NCI-H524 treated with DMSO at 0.1 percent for 48 hours (cell line): ENCODE results near the gene ERBB4.

ENCODE experiments used
- DNase-seq: peaks from one replicate; lab custom pipeline; 2025; lab: John Stamatoyannopoulos, UW

ERBB4 gene

GRCh38 chr2:211468877-211469663 is 1069.5 kb downstream of the ERBB4 start:
- DNase-seq, result no peak

- no peak for DNase-seq
Measured at GRCh38 chr2:211468217-211468616, 1070.4 kb downstream of the ERBB4 start.

DNA sequence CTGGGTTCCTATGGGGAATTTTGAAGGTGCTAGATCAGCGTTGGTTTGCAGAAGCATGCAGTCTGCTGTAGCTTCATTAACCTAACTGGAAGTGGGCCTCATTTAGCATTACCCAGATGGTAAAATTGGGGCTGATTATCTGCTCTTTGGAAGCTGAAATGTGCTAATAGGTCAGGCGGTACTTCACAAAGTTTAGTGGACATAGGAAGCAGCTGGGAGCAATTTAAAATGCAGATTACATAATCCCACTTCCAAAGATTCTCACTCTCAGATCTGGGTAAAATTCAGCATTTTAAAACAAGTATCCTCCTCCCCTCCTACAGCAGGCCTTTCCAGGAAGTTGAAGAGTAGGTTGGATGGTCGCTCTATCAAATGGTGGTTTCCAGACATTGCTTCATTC is 1075.2 kb downstream of the ERBB4 start:
- peak; percentile 44 for DNase-seq

- no peak for DNase-seq
Measured at GRCh38 chr2:211458974-211459373, 1079.6 kb downstream of the ERBB4 start.

DNA sequence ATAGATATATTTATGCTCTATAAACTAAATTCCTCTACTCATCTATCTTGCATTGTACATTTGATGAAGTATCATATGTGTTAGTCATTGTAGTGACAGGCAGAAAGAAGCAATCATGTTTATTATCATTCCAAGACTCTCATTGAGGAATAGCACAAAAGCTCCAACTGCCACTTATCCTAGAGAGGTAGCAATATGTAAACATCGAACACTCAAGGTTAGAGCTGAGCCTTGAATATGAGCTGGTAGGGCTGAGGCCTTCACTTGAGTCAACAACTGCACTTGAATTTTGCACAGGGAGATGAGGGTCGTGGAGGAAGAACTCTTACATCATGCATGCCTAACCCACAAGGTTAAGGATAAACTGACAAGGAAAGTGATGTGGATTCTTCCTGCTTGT is 1081.3 kb downstream of the ERBB4 start:
- DNase-seq, result no peak

DNA sequence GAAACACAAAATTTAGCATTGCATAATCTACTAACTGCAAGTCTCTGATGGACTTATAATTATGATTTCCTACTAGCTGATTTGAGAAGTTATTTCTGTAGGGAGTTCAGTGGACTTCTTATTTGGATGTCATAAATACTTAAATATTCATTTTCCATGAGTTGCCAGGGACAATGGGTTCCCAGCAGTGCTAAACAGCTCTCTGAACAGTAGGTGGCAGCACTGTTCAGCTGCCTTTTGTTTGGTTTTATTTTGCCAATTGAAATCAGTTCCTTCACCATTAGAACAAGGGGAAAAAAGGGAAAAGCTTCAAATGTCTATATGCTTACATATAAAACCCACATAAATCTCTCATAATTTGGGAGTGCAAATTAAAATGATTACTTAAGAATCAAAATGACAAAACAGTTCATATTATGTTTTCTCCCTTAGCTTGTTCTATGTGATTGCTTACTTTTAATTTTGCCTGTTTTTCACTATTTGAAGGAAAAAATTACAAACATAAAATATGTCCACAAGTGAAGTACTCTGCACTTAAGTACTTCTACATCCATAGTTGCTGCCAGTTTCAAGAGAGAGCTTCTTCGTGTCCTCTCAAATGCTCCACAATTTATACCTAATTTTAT is 1083.3 kb downstream of the ERBB4 start:
- DNase-seq, result no peak

- DNase-seq, result no peak
Measured at GRCh38 chr2:211454679-211455078, 1083.9 kb downstream of the ERBB4 start.

GRCh38 chr2:211453311-211453887 is 1085.2 kb downstream of the ERBB4 start:
- no peak for DNase-seq

- no peak for DNase-seq
Measured at GRCh38 chr2:211451642-211452041, 1087.0 kb downstream of the ERBB4 start.

DNA sequence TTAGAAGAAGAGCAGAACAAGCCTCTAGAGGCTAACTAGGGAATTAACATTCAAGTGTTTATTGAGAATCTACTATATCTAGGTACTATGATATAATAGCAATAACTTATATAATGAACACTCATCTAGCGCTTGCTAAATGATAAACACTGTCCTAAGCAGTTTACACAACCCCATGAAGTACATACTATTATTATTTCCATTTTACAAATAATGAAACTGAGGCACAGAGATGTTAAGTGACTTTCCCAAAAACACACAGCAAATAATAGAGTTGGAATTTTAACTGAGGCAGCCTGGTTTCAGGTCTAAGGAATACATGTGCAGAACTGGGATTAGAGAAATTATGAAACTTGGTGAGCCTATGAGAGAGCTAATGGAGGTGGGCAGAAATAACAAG is 1088.8 kb downstream of the ERBB4 start:
- DNase-seq, result no peak

DNA sequence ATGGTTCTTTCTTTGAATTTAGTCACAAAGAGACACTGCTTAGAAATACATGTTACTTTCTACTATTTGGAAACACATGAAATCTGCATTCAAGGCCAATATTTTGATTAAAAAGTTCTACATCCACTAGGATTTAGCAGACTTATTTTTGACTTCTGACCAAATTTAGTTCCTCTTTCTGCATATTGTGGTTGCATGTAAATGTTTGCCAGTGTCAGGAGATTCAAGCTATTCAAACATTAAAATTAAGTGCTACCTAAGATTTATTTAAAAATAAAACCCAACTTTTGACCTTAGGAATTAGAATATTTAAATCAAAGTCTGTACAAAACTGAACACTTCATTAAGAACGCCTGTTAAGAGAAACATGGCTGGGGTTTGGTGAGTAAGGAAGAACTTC is 1091.1 kb downstream of the ERBB4 start:
- no peak for DNase-seq

GRCh38 chr2:211440107-211440506 is 1098.5 kb downstream of the ERBB4 start:
- no peak for DNase-seq

GRCh38 chr2:211439011-211439410 is 1099.6 kb downstream of the ERBB4 start:
- no peak for DNase-seq

- DNase-seq, result no peak
Measured at GRCh38 chr2:211437396-211437795, 1101.2 kb downstream of the ERBB4 start.

GRCh38 chr2:211436182-211436581 is 1102.4 kb downstream of the ERBB4 start:
- DNase-seq, result no peak

- DNase-seq, result no peak
Measured at GRCh38 chr2:211435331-211435730, 1103.3 kb downstream of the ERBB4 start.

- DNase-seq, result no peak
Measured at GRCh38 chr2:211434773-211435172, 1103.8 kb downstream of the ERBB4 start.

- no peak for DNase-seq
Measured at GRCh38 chr2:211429256-211429920, 1109.2 kb downstream of the ERBB4 start.

- DNase-seq, result no peak
Measured at GRCh38 chr2:211426240-211426639, 1112.4 kb downstream of the ERBB4 start.

- no peak for DNase-seq
Measured at GRCh38 chr2:211423018-211423417, 1115.6 kb downstream of the ERBB4 start.

DNA sequence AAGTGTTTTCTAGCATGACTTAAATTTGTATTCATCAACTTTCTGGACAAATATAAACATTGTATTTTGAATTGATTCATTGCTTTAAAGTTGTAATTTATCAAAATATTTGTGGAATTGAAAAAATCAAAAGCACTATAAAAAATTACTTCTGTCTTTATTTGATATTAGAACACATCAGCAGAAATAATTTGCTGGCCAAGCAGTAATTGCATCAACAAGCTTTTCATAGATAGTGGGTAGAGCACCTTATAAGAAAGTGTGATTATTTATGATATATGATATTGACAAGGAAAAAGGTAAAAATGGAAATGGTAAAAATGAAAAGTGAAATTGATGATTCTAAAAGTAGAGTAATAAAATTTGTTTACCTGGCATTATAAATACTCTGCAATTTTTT is 1121.1 kb downstream of the ERBB4 start:
- no peak for DNase-seq

DNA sequence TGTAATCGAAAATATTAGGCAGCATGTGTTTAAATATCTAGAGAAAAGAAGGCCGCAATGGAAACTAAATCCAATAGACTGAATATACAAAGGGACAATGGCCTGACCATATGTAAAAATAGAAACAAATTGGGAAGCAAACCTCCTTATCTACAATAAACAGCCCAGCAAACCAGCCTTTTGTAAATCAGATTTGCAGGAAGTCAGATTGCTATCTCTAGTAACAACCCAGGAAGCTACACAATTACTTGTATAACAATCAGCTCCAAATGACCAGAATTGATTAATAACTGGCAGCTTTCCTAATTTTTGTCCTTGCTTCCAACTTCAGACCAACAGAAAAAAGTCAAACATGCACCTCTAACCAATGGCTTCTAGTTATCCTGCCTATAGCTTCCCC is 1122.2 kb downstream of the ERBB4 start:
- no peak for DNase-seq

- no peak for DNase-seq
Measured at GRCh38 chr2:211413746-211414145, 1124.9 kb downstream of the ERBB4 start.
